GM23338 (cell line): Measurements from ENCODE around the gene LPP. TPM values are rescaled to one million over a fixed set of nuclear protein-coding genes. Genes with fewer than 3 reads are reported as not detected.

Experiments
- ATAC-seq: fragments of 200-7000 bp; cut with Tn5 transposase; 3 replicates; pipeline ENCODE4 v1.9.1; 2020
- DNase-seq: peaks from one replicate; pipeline ENCODE4 v3.0.0-alpha.2; 2015; ENCODE audit warnings: low spot score
- H2AFZ ChIP-seq: fragments of 200-600 bp; sonication (generic); 2 replicates; pipeline ENCODE4 v1.8.0; 2016; ENCODE audit warnings: antibody characterized with exemption, mild to moderate bottlenecking, moderate library complexity
- H3F3A ChIP-seq: fragments of 200-600 bp; sonication (generic); replicated peaks from 2 replicates; pipeline ENCODE4 v1.8.0; 2017; ENCODE audit warnings: antibody characterized with exemption, mixed run types, low read depth
- H3K27ac ChIP-seq: fragments of 200-600 bp; sonication (generic); 2 replicates; pipeline ENCODE4 v1.6.1; 2016; ENCODE audit warnings: low read depth
- H3K27me3 ChIP-seq: fragments of 200-600 bp; sonication (generic); 2 replicates; pipeline ENCODE4 v1.8.0; 2016; ENCODE audit warnings: mild to moderate bottlenecking, mixed run types, moderate library complexity; ENCODE audit not compliant: insufficient read depth
- H3K36me3 ChIP-seq: fragments of 200-600 bp; sonication (generic); 2 replicates; pipeline ENCODE4 v1.8.0; 2016; ENCODE audit warnings: mild to moderate bottlenecking; ENCODE audit not compliant: insufficient read depth
- H3K4me1 ChIP-seq: fragments of 200-600 bp; sonication (generic); 2 replicates; pipeline ENCODE4 v1.8.0; 2016; ENCODE audit warnings: mild to moderate bottlenecking, moderate library complexity; ENCODE audit not compliant: insufficient read depth
- H3K4me2 ChIP-seq: fragments of 200-600 bp; sonication (generic); 2 replicates; pipeline ENCODE4 v1.7.1; 2017; ENCODE audit warnings: mixed run types
- H3K4me3 ChIP-seq: fragments of 200-600 bp; sonication (generic); 2 replicates; pipeline ENCODE4 v1.6.1; 2016; ENCODE audit warnings: mixed run types
- H3K79me2 ChIP-seq: fragments of 200-600 bp; sonication (generic); replicated peaks from 2 replicates; pipeline ENCODE4 v1.8.0; 2017; ENCODE audit warnings: mild to moderate bottlenecking; ENCODE audit not compliant: insufficient read depth
- H3K9me2 ChIP-seq: fragments of 200-600 bp; sonication (generic); 2 replicates; pipeline ENCODE4 v1.8.0; 2017; ENCODE audit not compliant: insufficient read depth
- H4K20me1 ChIP-seq: fragments of 200-600 bp; sonication (generic); replicated peaks from 2 replicates; pipeline ENCODE4 v1.8.0; 2017; ENCODE audit warnings: mild to moderate bottlenecking; ENCODE audit not compliant: insufficient read depth
- H3K27ac Mint-ChIP-seq: 2 replicates; pipeline ENCODE4 v1.8.0; 2020; ENCODE audit warnings: inconsistent platforms, mild to moderate bottlenecking, moderate library complexity, mixed read lengths
- H3K27me3 Mint-ChIP-seq: 3 replicates; pipeline ENCODE4 v1.8.0; 2022; ENCODE audit warnings: low read depth, mild to moderate bottlenecking, moderate library complexity, mixed read lengths, inconsistent platforms; ENCODE audit not compliant: insufficient read depth, poor library complexity
- H3K36me3 Mint-ChIP-seq: 3 replicates; pipeline ENCODE4 v1.8.0; 2021; ENCODE audit warnings: low read depth, mild to moderate bottlenecking, inconsistent platforms, moderate library complexity, mixed read lengths
- H3K4me1 Mint-ChIP-seq: 3 replicates; pipeline ENCODE4 v1.8.0; 2020; ENCODE audit warnings: mild to moderate bottlenecking, inconsistent platforms, mixed read lengths
- H3K4me3 Mint-ChIP-seq: 3 replicates; pipeline ENCODE4 v1.8.0; 2021; ENCODE audit warnings: moderate library complexity, mild to moderate bottlenecking, inconsistent platforms, mixed read lengths
- H3K9me3 Mint-ChIP-seq: 3 replicates; pipeline ENCODE4 v1.8.0; 2020; ENCODE audit warnings: moderate library complexity, mild to moderate bottlenecking, inconsistent platforms, mixed read lengths
- CREB1 ChIP-seq: fragments of 250-450 bp; sonication (Bioruptor Pico); IDR thresholded peaks from 2 replicates; pipeline ENCODE4 v1.5.0; 2020; ENCODE audit warnings: low read depth, mild to moderate bottlenecking, moderate library complexity
- EZH2 ChIP-seq: fragments of 200-600 bp; sonication (generic); IDR thresholded peaks from one replicate; pipeline ENCODE4 v1.8.0; 2017; ENCODE audit warnings: antibody characterized with exemption, mild to moderate bottlenecking, low read depth; ENCODE audit not compliant: unreplicated experiment
- EZH2phosphoT487 ChIP-seq: fragments of 200-600 bp; sonication (generic); IDR thresholded peaks from one replicate; pipeline ENCODE4 v1.8.1; 2018; ENCODE audit warnings: antibody characterized with exemption; ENCODE audit not compliant: unreplicated experiment
- JUNB ChIP-seq: IDR thresholded peaks from one replicate; pipeline ENCODE4 v1.6.1; 2016; ENCODE audit warnings: antibody characterized with exemption; ENCODE audit not compliant: unreplicated experiment
- NANOG ChIP-seq: IDR thresholded peaks from 2 replicates; pipeline ENCODE4 v1.6.1; 2016; ENCODE audit warnings: antibody characterized with exemption, borderline replicate concordance
- POLR2AphosphoS5 ChIP-seq: IDR thresholded peaks from 2 replicates; pipeline ENCODE4 v1.6.1; 2016; ENCODE audit warnings: antibody characterized with exemption, low read depth
- STAT1 ChIP-seq: IDR thresholded peaks from one replicate; pipeline ENCODE4 v1.6.1; 2016; ENCODE audit warnings: antibody characterized with exemption; ENCODE audit not compliant: unreplicated experiment
- ZNF114 ChIP-seq: fragments of 250-450 bp; sonication (Bioruptor Pico); IDR thresholded peaks from 2 replicates; pipeline ENCODE4 v1.5.0; 2020; ENCODE audit warnings: mild to moderate bottlenecking, moderate library complexity
- ZNF331 ChIP-seq: fragments of 250-450 bp; sonication (Bioruptor Pico); IDR thresholded peaks from 2 replicates; pipeline ENCODE4 v1.5.0; 2020; ENCODE audit warnings: low read depth, mild to moderate bottlenecking, moderate library complexity
- polyA plus RNA-seq: library from polyadenylated mRNA; unstranded; fragments of >200 nt; fragmentation: Nextera tagmentation; extraction: Ambion mirVana; gene quantifications from 2 replicates; pipeline ENCODE4 v1.2.1, GENCODE V29; 2016
- total RNA-seq: library from RNA; depleted of rRNA; stranded (reverse); fragments of >200 nt; shearing (Covaris generic); gene quantifications from 2 replicates; pipeline ENCODE4 v1.2.3, GENCODE V29; 2014
- TF ChIP-seq, protein P1 (sequence below): IDR thresholded peaks from 2 replicates; pipeline ENCODE4 v1.6.1; 2016; ENCODE audit warnings: antibody characterized with exemption
- TF ChIP-seq, protein P2 (sequence below): fragments of 250-450 bp; sonication (Bioruptor Pico); IDR thresholded peaks from 2 replicates; pipeline ENCODE4 v1.5.0; 2020; ENCODE audit warnings: mild to moderate bottlenecking, moderate library complexity
- TF ChIP-seq, protein P3 (sequence below), 2 experiments: fragments of 200-600 bp in 1 of 2; sonication (generic) in 1 of 2; conservative IDR thresholded peaks; 2 replicates each; pipeline versions ENCODE4 v1.5.1 to v1.6.1; 2016 to 2017; ENCODE audit warnings: antibody characterized with exemption in 2 of 2, low read depth in 2 of 2, mild to moderate bottlenecking in 2 of 2, moderate library complexity in 1 of 2
- TF ChIP-seq, protein P4 (sequence below): IDR thresholded peaks from one replicate; pipeline ENCODE4 v1.6.1; 2018; ENCODE audit warnings: antibody characterized with exemption; ENCODE audit not compliant: unreplicated experiment

LPP gene
- total and polyA plus RNA-seq, 2 experiments from 2014 or later, result 23.0 to 35.2 TPM

DNA sequence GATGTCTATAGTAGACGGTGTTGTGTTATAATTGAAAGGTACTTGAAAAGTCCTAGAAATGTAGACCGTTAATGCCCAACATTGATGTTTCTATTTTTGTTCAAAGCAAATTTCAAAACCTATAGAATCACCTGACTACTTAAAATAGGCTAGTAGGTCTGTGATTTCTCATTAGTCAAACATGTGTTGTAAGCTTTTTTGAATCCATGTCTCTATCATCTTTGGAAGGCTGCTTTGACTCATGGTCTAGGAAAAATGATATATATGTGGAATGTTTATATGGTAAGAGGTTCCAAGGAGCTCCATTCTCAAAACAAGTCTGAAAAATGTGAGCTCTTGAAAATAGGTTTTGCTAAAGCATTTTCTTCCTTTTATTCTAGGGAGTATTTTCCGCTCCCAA is 375.3 kb downstream of the LPP start:
- no peak overlapping the region for H3K27ac Mint-ChIP-seq

More for the DNA sequence above, 375.3 kb downstream of the LPP start:
- no peaks in the 10 kb centered on the region for H3K9me2 ChIP-seq
- no peaks in the 10 kb centered on the region for H3K36me3 ChIP-seq
- H3K4me3 Mint-ChIP-seq, result no peak overlapping the region
- no peaks in the 10 kb centered on the region for H3K27me3 ChIP-seq
- peaks cover 6% of the 10 kb centered on the region; the same call in 2 of the 3 replicates for H3K4me1 Mint-ChIP-seq
- H3F3A ChIP-seq, result no peaks in the 10 kb centered on the region
- no peak for DNase-seq
- no peaks in the 10 kb centered on the region for H3K79me2 ChIP-seq
- H3K36me3 Mint-ChIP-seq, result no peaks in the 10 kb centered on the region
- H3K4me2 ChIP-seq, result no peak overlapping the region
- no peak for ATAC-seq
- no peak overlapping the region for H2AFZ ChIP-seq
- TF ChIP-seq POLR2AphosphoS5 (no peak), JUNB (no peak), ZNF114 (CRISPR knock-in tag) (no peak), EZH2phosphoT487 (no peak), ZNF331 (CRISPR knock-in tag) (no peak), EZH2 (no peak), CREB1 (CRISPR knock-in tag) (no peak), NANOG (no peak), STAT1 (no peak)
- TF ChIP-seq, protein P1, sequence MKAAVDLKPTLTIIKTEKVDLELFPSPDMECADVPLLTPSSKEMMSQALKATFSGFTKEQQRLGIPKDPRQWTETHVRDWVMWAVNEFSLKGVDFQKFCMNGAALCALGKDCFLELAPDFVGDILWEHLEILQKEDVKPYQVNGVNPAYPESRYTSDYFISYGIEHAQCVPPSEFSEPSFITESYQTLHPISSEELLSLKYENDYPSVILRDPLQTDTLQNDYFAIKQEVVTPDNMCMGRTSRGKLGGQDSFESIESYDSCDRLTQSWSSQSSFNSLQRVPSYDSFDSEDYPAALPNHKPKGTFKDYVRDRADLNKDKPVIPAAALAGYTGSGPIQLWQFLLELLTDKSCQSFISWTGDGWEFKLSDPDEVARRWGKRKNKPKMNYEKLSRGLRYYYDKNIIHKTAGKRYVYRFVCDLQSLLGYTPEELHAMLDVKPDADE, result no peak
- TF ChIP-seq, protein P2, sequence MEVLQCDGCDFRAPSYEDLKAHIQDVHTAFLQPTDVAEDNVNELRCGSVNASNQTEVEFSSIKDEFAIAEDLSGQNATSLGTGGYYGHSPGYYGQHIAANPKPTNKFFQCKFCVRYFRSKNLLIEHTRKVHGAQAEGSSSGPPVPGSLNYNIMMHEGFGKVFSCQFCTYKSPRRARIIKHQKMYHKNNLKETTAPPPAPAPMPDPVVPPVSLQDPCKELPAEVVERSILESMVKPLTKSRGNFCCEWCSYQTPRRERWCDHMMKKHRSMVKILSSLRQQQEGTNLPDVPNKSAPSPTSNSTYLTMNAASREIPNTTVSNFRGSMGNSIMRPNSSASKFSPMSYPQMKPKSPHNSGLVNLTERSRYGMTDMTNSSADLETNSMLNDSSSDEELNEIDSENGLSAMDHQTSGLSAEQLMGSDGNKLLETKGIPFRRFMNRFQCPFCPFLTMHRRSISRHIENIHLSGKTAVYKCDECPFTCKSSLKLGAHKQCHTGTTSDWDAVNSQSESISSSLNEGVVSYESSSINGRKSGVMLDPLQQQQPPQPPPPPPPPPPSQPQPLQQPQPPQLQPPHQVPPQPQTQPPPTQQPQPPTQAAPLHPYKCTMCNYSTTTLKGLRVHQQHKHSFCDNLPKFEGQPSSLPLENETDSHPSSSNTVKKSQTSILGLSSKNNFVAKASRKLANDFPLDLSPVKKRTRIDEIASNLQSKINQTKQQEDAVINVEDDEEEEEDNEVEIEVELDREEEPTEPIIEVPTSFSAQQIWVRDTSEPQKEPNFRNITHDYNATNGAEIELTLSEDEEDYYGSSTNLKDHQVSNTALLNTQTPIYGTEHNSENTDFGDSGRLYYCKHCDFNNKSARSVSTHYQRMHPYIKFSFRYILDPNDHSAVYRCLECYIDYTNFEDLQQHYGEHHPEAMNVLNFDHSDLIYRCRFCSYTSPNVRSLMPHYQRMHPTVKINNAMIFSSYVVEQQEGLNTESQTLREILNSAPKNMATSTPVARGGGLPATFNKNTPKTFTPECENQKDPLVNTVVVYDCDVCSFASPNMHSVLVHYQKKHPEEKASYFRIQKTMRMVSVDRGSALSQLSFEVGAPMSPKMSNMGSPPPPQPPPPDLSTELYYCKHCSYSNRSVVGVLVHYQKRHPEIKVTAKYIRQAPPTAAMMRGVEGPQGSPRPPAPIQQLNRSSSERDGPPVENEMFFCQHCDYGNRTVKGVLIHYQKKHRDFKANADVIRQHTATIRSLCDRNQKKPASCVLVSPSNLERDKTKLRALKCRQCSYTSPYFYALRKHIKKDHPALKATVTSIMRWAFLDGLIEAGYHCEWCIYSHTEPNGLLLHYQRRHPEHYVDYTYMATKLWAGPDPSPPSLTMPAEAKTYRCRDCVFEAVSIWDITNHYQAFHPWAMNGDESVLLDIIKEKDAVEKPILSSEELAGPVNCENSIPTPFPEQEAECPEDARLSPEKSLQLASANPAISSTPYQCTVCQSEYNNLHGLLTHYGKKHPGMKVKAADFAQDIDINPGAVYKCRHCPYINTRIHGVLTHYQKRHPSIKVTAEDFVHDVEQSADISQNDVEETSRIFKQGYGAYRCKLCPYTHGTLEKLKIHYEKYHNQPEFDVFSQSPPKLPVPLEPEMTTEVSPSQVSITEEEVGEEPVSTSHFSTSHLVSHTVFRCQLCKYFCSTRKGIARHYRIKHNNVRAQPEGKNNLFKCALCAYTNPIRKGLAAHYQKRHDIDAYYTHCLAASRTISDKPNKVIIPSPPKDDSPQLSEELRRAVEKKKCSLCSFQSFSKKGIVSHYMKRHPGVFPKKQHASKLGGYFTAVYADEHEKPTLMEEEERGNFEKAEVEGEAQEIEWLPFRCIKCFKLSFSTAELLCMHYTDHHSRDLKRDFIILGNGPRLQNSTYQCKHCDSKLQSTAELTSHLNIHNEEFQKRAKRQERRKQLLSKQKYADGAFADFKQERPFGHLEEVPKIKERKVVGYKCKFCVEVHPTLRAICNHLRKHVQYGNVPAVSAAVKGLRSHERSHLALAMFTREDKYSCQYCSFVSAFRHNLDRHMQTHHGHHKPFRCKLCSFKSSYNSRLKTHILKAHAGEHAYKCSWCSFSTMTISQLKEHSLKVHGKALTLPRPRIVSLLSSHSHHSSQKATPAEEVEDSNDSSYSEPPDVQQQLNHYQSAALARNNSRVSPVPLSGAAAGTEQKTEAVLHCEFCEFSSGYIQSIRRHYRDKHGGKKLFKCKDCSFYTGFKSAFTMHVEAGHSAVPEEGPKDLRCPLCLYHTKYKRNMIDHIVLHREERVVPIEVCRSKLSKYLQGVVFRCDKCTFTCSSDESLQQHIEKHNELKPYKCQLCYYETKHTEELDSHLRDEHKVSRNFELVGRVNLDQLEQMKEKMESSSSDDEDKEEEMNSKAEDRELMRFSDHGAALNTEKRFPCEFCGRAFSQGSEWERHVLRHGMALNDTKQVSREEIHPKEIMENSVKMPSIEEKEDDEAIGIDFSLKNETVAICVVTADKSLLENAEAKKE, result no peak
- TF ChIP-seq, protein P3, sequence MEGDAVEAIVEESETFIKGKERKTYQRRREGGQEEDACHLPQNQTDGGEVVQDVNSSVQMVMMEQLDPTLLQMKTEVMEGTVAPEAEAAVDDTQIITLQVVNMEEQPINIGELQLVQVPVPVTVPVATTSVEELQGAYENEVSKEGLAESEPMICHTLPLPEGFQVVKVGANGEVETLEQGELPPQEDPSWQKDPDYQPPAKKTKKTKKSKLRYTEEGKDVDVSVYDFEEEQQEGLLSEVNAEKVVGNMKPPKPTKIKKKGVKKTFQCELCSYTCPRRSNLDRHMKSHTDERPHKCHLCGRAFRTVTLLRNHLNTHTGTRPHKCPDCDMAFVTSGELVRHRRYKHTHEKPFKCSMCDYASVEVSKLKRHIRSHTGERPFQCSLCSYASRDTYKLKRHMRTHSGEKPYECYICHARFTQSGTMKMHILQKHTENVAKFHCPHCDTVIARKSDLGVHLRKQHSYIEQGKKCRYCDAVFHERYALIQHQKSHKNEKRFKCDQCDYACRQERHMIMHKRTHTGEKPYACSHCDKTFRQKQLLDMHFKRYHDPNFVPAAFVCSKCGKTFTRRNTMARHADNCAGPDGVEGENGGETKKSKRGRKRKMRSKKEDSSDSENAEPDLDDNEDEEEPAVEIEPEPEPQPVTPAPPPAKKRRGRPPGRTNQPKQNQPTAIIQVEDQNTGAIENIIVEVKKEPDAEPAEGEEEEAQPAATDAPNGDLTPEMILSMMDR (conservative IDR thresholded peaks at IDR 0.05; ENCODE audit: low read depth in 2 of 2), result no peak
- TF ChIP-seq, protein P4, sequence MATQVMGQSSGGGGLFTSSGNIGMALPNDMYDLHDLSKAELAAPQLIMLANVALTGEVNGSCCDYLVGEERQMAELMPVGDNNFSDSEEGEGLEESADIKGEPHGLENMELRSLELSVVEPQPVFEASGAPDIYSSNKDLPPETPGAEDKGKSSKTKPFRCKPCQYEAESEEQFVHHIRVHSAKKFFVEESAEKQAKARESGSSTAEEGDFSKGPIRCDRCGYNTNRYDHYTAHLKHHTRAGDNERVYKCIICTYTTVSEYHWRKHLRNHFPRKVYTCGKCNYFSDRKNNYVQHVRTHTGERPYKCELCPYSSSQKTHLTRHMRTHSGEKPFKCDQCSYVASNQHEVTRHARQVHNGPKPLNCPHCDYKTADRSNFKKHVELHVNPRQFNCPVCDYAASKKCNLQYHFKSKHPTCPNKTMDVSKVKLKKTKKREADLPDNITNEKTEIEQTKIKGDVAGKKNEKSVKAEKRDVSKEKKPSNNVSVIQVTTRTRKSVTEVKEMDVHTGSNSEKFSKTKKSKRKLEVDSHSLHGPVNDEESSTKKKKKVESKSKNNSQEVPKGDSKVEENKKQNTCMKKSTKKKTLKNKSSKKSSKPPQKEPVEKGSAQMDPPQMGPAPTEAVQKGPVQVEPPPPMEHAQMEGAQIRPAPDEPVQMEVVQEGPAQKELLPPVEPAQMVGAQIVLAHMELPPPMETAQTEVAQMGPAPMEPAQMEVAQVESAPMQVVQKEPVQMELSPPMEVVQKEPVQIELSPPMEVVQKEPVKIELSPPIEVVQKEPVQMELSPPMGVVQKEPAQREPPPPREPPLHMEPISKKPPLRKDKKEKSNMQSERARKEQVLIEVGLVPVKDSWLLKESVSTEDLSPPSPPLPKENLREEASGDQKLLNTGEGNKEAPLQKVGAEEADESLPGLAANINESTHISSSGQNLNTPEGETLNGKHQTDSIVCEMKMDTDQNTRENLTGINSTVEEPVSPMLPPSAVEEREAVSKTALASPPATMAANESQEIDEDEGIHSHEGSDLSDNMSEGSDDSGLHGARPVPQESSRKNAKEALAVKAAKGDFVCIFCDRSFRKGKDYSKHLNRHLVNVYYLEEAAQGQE, result no peak
- no peaks in the 10 kb centered on the region; the same call in 1 of the 2 replicates for H3K4me1 ChIP-seq
- no peaks in the 10 kb centered on the region for H3K9me3 Mint-ChIP-seq
- no peak overlapping the region for H3K27ac ChIP-seq
- H3K27me3 Mint-ChIP-seq, result no peaks in the 10 kb centered on the region
- no peaks in the 10 kb centered on the region for H4K20me1 ChIP-seq
- no peak overlapping the region for H3K4me3 ChIP-seq
